Memory B cell (primary cell): Measurements from ENCODE around the gene IGF2BP1.
"Not testable (repeated sequence)": the region's sequence is repeated elsewhere in the genome, so short reads cannot be mapped to it uniquely, and the experiment has no call there.

Source experiments
- ATAC-seq: fragments of 150-1000 bp; cut with Tn5 transposase; 2 replicates; pipeline ENCODE4 v1.10.0; 2021; ENCODE audit warnings: low read depth, mild to moderate bottlenecking, moderate library complexity
- DNase-seq, 2 donors: peaks; one replicate each; pipeline ENCODE4 v3.0.0; 2022; ENCODE audit warnings: low spot score in 2 of 2
- H3K27ac Mint-ChIP-seq: one replicate; pipeline ENCODE4 v1.8.0; 2022; ENCODE audit warnings: mild to moderate bottlenecking, moderate library complexity, mixed read lengths
- H3K27me3 Mint-ChIP-seq: one replicate; pipeline ENCODE4 v1.8.0; 2022; ENCODE audit warnings: mixed read lengths
- H3K36me3 Mint-ChIP-seq: one replicate; pipeline ENCODE4 v1.8.0; 2022; ENCODE audit warnings: mild to moderate bottlenecking, mixed read lengths
- H3K4me1 Mint-ChIP-seq: one replicate; pipeline ENCODE4 v1.8.0; 2022; ENCODE audit warnings: mixed read lengths
- H3K4me3 Mint-ChIP-seq: one replicate; pipeline ENCODE4 v1.8.0; 2022; ENCODE audit warnings: mild to moderate bottlenecking, moderate library complexity, mixed read lengths
- H3K9me3 Mint-ChIP-seq: one replicate; pipeline ENCODE4 v1.8.0; 2022; ENCODE audit warnings: mixed read lengths

The IGF2BP1 gene

GRCh38 chr17:49101054-49101534 lies 103.9 kb downstream of the IGF2BP1 start:
- H3K36me3 Mint-ChIP-seq: no peaks in the 10 kb centered on the region
- ATAC-seq: no peak

GRCh38 chr17:49103360-49103759 lies 106.2 kb downstream of the IGF2BP1 start:
- not testable (repeated sequence) for H3K27ac Mint-ChIP-seq, ATAC-seq, H3K36me3 Mint-ChIP-seq, H3K4me1 Mint-ChIP-seq, H3K4me3 Mint-ChIP-seq, DNase-seq, H3K27me3 Mint-ChIP-seq, H3K9me3 Mint-ChIP-seq

More at GRCh38 chr17:49101054-49101534, 103.9 kb downstream of the IGF2BP1 start:
- DNase-seq: no peak
- H3K4me3 Mint-ChIP-seq: no peak overlapping the region
- H3K27ac Mint-ChIP-seq: no peak overlapping the region
- H3K27me3 Mint-ChIP-seq: peaks cover 6% of the 10 kb centered on the region
- no peaks in the 10 kb centered on the region for H3K4me1 Mint-ChIP-seq
- no peaks in the 10 kb centered on the region for H3K9me3 Mint-ChIP-seq

- no peak overlapping the region for H3K27ac Mint-ChIP-seq
- no peaks in the 10 kb centered on the region for H3K9me3 Mint-ChIP-seq
- no peaks in the 10 kb centered on the region for H3K36me3 Mint-ChIP-seq
- H3K27me3 Mint-ChIP-seq: peaks cover 6% of the 10 kb centered on the region
- no peak for DNase-seq
- H3K4me3 Mint-ChIP-seq: no peak overlapping the region
- no peaks in the 10 kb centered on the region for H3K4me1 Mint-ChIP-seq
- ATAC-seq: no peak
Measured at GRCh38 chr17:49104511-49105074, 107.4 kb downstream of the IGF2BP1 start.
